HG03039 (cell line): Measurements from ENCODE around the gene JADE3.

Source experiments
- ATAC-seq: cut with Tn5 transposase; IDR thresholded peaks from one replicate; pipeline ENCODE4 v1.9.1; 2021; ENCODE audit warnings: mild to moderate bottlenecking, moderate library complexity; ENCODE audit not compliant: unreplicated experiment

The JADE3 gene

GRCh38 chrX:46912098-46912602, at the start of gene JADE3:
TSS of gene JADE3 (plus strand) at chrX:46912421. CDS start at chrX:46984895, 72,474 bp downstream.
- ATAC-seq = no peak

GRCh38 chrX:46863072-46863471, 49.1 kb upstream of the JADE3 start:
- no peak for ATAC-seq

DNA sequence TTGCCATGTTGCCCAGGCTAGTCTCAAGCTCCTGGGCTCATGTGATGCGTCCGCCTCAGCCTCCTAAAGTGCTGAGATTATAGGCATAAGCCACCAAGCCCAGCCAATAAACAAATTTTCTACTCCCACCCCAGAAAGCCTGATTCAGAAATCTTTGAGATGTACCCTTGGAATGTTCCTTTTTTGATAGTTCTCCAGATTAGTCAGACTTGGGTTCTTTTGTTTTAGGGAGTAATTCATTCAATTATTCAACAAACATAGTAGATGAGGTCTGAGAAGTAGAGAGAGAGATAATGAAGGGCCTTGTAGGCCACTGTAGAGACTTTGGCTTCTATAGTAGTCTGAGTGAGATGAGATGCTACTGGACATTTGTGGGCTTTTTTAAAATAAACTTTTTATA, 47.6 kb upstream of the JADE3 start:
- no peak for ATAC-seq

DNA sequence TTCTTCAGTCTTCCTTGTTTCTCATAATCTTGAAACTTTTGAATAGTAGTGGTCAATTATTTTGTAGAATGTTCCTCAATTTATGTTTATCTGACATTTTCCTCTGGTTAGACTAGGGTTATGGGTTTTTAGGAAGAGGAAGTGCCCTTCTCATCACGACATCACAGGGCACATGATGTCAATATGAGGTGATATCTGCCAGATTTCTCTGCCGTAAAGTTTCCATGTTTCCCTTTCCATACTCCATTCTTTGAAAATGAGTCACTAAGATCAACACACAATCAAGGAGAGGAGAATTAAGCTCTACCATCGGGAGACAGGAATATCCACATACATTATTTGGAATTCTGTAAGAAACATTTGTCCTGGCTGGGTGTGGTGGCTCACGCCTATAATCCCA, 46.9 kb upstream of the JADE3 start:
- ATAC-seq = no peak

DNA sequence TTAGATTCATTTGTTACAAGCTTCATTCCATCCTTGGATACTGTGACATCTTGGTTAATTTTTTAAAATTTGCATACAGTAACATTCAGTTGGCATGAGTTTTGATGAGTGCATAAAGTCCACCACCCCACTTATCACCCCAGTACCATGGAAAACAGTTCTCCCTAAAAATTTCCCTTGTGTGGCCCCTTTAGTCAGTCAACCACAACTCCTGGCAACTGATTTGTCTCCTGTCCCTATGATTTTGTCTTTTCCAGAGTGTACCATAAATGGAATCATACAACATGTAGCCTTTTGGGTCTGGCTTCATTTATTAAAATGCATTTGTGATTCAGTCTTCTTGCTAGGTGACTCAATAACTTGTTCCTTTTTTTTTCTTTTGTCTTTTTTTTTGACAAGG, 45.5 kb upstream of the JADE3 start:
- ATAC-seq = no peak

GRCh38 chrX:46873746-46874145, 38.5 kb upstream of the JADE3 start:
- no peak for ATAC-seq

GRCh38 chrX:46876901-46877300, 35.3 kb upstream of the JADE3 start:
- no peak for ATAC-seq

GRCh38 chrX:46882266-46882665, 30.0 kb upstream of the JADE3 start:
- ATAC-seq = no peak

DNA sequence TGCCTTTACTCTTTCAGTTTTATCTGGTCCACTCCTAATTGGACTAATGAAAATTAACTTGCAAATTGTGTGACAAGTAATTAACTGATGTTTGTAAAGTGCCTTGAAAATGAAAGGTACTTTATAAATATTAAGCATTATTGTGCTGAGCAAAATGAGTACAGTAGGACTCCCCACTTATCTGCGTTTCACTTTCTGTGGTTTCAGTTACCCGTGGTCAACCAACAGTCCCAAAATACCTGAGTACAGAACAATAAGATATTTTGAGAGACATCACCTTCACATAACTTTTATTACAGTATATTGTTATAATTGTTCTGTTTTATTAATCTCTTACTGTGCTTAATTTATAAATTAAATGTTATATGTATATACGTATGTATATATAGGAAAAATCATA, 27.4 kb upstream of the JADE3 start:
- ATAC-seq = no peak

DNA sequence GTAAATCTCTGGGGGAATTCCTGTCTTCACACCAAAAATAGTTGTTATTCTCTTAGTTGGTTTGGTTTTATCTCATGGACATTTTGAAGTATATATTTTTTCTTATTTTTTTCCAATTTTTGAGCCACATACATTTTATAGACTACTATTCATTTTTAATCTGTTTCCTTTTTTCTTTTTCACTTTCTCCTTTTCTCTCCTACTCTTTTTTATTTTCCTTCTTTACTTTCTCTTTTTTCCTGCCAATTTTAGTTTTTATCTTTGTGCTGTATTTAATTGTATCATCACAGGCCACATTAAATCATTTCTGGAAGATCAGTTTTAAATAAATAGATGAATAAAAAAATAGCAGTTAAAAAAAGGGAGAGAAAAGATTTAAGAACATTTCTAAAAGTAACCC, 14.0 kb upstream of the JADE3 start:
- no peak for ATAC-seq

GRCh38 chrX:46903458-46904242, 8.6 kb upstream of the JADE3 start:
- ATAC-seq = peak; percentile 79

GRCh38 chrX:46904626-46905025, 7.6 kb upstream of the JADE3 start:
- no peak for ATAC-seq

DNA sequence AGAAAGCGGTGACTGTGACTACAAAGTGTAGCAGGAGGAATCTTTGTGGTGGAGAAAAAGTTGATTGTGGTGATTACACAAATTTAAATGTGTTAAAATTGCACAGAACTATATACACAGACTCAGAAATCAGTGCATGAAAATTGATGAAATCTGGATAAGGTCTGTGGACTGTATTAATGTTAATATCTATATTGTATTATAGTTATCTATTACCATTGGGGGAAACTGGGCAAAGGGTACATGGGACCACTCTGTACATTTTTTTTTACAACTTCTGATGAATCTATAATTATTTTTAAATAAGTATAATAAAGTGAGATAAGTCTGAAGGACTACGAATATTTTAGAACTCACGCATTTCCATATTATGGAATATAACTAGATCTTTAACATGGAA, 1.8 kb upstream of the JADE3 start:
- ATAC-seq = no peak

GRCh38 chrX:46912603-46913491, 626 bp downstream of the JADE3 start:
- ATAC-seq = no peak

- ATAC-seq = no peak
These were observed 1.4 kb downstream of the JADE3 start for GRCh38 chrX:46913667-46914066.

DNA sequence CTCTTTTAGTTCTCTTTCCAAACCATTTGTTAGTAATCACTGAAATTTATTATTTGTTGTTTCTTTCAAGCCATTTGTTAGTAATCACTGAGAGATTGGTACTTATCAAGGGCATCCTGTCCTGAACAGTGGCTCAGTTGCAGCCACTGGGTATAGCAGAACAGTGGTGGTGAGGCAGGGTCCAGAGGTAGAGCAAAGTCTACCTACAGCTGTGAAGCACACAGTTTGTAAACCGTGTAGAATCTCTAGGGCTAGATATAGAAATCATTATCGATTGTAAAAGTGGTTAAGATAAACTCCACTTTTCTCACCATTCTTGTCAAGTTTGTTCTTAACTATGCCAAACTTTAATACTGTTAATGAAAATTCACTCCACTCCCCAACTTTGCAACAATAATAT, 4.1 kb downstream of the JADE3 start:
- no peak for ATAC-seq

DNA sequence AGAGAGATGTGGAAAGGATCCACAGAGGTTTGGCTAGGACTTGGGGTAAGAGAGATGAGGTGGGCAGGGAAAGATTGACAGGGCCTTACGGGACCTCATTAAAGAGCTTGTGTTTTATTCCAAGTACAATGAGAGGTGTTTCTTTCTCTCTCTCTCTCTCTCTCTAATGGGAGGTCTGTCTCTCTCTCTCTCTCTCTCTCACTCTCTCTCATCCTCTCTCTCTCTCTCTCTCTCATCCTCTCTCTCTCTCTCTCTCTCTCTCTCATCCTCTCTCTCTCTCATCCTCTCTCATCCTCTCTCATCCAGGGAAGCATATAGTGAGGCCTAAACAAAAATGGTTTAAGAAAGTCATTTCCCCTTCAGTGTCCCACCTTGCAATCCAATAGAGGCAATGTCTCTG, 5.4 kb downstream of the JADE3 start:
- ATAC-seq = no peak

DNA sequence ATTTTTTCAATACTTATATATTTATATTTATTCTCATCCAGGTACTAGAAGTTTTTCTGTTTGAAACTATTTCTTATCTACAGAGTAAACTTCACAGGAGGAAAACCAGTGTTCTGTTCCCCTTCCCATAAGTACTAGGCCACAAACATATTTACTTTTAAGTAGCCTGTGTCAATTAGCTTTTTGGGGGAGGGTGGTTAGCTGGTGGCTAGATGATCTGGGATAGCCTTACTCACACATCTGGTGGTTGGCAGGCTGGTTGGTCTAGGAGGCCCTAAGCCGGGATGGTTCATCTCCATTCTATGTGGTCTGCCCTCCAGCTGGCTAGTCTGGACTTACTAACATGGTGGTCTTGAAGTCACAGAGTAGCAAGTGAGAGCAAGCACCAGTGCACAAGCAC, 6.2 kb downstream of the JADE3 start:
- ATAC-seq = no peak

DNA sequence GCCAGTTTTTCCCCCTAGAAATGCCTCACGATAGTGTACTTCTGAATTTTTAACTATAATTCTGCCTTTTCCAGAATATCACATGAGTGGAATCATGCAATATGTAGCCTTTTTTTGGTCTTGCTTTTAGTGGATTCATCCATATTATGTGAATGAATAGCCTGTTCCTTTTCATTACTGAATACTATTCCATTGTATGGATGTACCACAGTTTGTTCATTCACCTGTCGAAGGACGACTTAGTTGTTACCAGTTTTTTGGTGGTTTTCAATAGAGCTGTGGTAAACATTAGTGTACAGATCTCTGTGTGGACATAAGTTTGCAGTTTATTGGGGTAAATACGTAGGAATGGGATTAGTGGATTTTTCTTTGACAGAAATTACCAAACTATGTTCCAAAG, 8.0 kb downstream of the JADE3 start:
- no peak for ATAC-seq

GRCh38 chrX:46922611-46923010, 10.4 kb downstream of the JADE3 start:
- no peak for ATAC-seq

- ATAC-seq = no peak
These were observed 15.5 kb downstream of the JADE3 start for GRCh38 chrX:46927718-46928117.
